NCI-H2081 treated with DMSO at 0.1 percent for 48 hours (cell line): ENCODE data around the gene ZC3H11A.
"Not testable (repeated sequence)": the region's sequence is repeated elsewhere in the genome, so short reads cannot be mapped to it uniquely, and the experiment has no call there.

Experiments
- DNase-seq: peaks from one replicate; lab custom pipeline; 2025; lab: John Stamatoyannopoulos, UW

ZC3H11A gene

GRCh38 chr1:203781962-203782361, 13.5 kb upstream of the ZC3H11A start:
- DNase-seq: no peak

GRCh38 chr1:203789966-203790365, 5.5 kb upstream of the ZC3H11A start:
- DNase-seq: no peak

GRCh38 chr1:203791498-203791897, 3.9 kb upstream of the ZC3H11A start:
- DNase-seq: no peak

- DNase-seq: no peak
Observed at GRCh38 chr1:203792486-203792885, 2.9 kb upstream of the ZC3H11A start.

- not testable (repeated sequence) for DNase-seq
Observed at GRCh38 chr1:203793561-203793960, 1.9 kb upstream of the ZC3H11A start.

- DNase-seq: no peak
Observed at GRCh38 chr1:203794764-203795440, 521 bp upstream of the ZC3H11A start.

- DNase-seq: no peak
Observed at GRCh38 chr1:203796236-203796605, 798 bp downstream of the ZC3H11A start.

- no peak for DNase-seq
Observed at GRCh38 chr1:203797216-203797615, 1.8 kb downstream of the ZC3H11A start.

- DNase-seq: no peak
Observed at GRCh38 chr1:203797948-203798655, 2.7 kb downstream of the ZC3H11A start.

GRCh38 chr1:203799157-203799556, 3.7 kb downstream of the ZC3H11A start:
- DNase-seq: no peak

GRCh38 chr1:203799971-203800370, 4.5 kb downstream of the ZC3H11A start:
- DNase-seq: no peak

- no peak for DNase-seq
Observed at GRCh38 chr1:203805689-203806088, 10.3 kb downstream of the ZC3H11A start.

- no peak for DNase-seq
Observed at GRCh38 chr1:203807196-203807595, 11.8 kb downstream of the ZC3H11A start.

- DNase-seq: no peak
Observed at GRCh38 chr1:203813581-203814341, 18.3 kb downstream of the ZC3H11A start.

GRCh38 chr1:203818399-203818798, 23.0 kb downstream of the ZC3H11A start:
- no peak for DNase-seq

- no peak for DNase-seq
Observed at GRCh38 chr1:203823306-203823705, 27.9 kb downstream of the ZC3H11A start.

GRCh38 chr1:203826175-203826574, 30.8 kb downstream of the ZC3H11A start:
- DNase-seq: no peak

GRCh38 chr1:203828002-203828401, 32.6 kb downstream of the ZC3H11A start:
- no peak for DNase-seq

- DNase-seq: no peak
Observed at GRCh38 chr1:203828503-203828902, 33.1 kb downstream of the ZC3H11A start.

GRCh38 chr1:203829247-203829646, 33.8 kb downstream of the ZC3H11A start:
- DNase-seq: not testable (repeated sequence)

- DNase-seq: no peak
Observed at GRCh38 chr1:203835476-203835875, 40.1 kb downstream of the ZC3H11A start.

GRCh38 chr1:203839081-203839480, 43.7 kb downstream of the ZC3H11A start:
- DNase-seq: no peak

- DNase-seq: no peak
Observed at GRCh38 chr1:203840208-203840808, 44.9 kb downstream of the ZC3H11A start.
